ENCODE measurements around the gene MBP.

MBP gene

DNA sequence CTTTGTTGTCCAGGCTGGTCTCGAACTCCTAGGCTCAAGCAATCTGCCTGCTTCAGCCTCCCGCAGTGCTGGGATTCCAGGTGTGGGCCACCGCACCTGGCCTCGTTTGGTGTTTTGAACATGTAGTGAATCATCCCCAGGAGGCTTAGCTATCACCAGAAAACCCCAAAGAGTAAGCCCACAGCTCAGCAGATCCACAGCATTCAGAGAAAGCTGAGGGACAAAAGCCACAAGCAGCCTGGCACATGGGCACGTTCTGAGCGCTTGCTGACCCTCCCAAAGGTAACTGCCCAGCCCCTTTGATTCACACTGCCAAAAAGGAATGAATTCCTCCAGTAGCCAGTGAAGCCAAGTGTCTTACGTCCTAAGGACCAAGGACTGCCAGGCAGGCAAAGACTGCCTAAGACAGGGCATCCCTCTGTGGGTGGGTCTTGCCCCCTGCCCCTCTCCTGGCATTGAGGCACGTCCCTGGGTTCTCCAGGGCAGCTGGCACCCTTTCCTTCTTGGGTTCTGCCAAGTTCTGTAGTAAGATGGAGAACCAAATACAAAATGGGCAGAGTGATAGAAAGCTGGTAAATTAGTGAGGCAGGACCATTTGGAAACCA lies 31.7 kb downstream of the MBP start:
- DNase-seq, result peak; percentile 54 to 56

DNA sequence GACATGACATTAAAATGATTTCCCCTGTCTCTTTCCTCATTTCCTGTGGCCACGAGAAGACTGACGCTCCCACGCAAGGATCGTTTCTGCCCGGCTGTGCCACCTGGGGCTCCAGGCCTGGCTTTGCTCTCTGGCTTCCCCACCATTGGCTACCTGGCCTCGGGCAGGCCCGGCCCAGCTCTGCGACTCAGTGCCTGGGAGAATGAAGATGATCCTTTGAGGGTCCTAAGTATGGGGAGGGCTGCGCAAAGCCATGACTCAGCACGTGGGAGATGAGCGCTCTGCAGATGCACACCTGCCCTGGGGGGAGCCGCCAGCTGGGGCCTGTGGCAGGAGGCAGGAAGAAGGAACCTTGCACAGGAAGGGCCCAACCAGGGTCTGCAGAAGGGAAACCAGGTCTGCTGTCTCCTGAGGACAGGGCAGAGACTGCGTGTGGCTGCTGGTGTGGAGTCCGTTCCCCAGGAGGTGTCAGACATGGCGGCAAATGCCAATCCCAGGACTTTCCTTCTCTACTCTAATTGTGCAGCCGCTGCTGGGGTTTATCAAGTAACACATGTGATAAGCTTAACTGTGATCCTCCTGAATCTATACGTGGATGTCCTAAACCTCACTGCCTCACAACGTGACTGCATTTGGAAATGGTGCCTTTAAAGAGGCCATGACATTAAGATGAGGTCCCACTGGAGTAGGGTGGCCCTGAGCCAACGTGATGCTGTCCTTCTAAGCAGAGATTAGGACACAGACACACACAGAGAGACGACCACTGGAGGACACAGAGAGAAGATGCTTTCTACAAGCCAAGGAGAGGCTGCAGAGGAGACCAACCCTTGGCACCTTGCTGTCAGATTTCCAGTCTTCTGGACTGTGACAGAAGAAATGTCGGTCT lies 32.9 kb downstream of the MBP start:
- DNase-seq, result peak; percentile 47 to 54

DNA sequence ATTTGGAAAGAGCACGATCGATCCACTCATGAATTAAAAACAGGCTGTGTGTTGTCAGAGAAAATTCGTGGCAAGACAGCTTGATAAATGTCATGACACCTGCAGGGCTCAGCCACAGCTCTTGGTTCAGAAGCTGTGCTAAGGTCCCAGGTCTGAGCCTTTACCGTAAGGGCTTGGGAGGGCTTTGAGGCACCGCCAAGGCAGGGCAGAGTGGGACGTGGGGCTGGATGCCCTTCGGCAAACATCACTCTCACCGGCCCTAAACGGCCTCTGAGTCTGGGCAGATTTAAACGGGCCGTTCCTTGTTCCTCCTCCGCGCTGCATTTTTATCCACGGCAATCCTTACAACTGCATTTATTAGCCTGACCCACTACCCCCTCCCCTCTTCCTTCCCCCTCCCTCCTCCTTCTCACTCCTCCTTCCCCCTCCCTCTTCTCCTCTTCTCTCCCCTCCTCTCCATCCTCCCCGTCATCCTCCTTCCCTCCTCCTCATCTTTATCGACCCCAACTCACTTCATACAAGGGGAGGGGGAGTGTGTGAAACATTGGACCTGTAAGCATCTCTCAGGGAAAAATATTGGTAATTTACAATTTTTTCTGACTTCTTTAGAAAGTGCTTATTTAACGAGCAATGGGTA lies 33.9 kb downstream of the MBP start:
- peak in 1 of 2 experiments; percentile 14 for DNase-seq

DNA sequence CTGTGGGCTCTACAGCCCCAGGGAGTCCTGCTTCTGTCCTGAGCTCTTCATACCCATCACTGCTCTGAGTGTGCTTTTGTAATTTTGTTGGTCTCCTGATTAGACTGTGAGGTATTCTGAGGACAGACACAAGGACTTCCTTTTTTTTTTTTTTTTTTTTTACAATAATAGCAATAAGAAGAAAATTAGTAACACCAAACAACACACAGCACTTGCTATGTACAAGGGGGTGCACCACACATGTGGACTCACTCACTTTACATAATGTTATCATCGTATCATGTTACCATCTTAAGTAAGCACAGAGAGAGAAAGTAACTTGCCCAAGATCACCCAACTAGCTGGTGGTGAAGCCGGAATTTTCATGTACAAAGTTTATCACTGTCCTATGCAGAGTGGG lies 34.6 kb downstream of the MBP start:
- DNase-seq, result peak in 1 of 2 experiments; percentile 8

DNA sequence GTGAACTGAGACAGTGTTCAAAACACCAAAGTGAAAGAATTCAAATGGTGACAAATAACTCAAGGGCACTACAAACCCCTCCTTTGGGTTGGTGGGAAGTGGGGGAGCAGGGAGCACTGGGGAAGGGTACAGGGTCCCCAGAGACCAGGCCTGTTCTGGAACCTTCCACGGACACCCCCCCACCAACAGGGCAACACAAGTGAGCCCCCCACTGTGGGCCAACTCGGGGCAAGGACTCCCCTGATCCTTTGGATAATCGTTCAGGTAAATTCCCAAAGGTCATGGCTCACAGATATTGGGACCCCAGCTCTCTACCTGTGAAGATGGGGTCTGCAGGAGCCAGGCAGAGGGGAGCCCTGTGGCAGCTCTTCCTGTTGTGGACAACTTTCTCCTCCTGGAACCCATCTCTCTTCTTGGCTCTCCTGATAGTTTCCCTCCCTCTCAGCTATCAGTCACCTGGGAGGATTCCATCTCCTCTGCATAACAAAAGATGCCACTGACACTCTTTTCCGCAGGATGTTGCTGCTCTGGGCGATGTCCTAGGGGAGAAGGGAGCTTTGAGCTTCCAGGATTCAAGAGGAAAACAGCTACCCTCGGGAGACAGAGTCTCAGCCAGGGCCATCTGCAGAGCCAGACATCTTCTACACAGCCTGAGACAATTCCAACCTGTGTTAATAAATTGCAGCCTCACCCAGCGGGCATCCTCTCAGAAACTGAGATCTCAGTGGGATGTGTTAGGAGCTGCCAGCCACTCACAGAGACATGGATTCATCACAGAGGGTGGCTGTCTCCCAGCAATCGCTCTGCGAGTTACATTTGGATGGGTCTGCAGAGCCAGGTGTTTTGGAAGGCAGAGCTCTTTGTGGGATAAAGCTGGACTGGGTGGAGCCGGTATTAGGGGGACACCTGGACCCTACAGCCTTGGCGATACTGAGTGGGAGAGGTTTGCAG lies 35.4 kb downstream of the MBP start:
- peak in 1 of 2 experiments; percentile 12 for DNase-seq

DNA sequence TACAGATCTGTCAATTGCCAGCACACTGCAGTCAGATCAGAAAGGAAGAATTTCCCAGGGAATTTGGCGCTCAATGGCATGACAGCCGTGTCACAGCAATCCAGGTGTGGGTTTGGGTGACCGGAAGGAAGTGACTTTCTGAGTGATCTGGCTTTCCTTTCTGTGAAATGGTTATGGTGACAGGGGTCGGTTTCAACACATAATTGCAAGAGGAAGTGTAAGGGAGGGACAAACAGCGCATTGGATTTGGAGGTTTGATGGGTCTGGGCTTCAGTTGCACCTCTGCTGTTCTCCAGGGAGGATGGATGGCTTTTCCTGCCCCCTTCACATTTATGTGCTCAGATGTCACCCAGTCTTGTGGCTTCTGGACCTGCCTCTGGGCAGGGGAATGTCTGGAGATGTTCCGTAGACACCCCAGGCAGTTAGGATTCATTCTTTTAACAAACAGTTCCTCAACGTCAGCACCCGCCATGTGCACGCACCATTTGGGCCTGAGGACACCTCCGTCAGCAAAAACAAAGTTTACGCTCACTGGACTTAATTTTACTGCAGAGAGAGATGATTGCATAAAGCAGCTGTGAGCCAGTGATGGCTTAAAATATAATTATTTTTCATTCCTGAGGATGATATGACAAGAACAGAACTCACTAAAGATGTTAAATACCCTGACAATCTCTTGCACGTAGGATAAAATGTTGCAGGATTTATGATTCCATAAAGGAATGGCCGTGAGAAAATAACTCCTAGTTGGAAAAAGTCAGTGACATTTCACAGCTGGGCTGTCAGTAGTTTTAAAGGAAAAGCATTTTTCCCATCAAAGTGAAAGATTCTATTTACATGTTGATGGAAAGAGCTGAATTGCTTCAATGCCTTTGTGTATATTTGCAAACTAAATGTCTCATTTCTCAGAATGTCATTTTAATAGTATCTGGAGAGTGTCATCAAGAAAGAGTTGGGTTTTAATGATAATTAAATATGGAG lies 36.9 kb downstream of the MBP start:
- no peak for DNase-seq

DNA sequence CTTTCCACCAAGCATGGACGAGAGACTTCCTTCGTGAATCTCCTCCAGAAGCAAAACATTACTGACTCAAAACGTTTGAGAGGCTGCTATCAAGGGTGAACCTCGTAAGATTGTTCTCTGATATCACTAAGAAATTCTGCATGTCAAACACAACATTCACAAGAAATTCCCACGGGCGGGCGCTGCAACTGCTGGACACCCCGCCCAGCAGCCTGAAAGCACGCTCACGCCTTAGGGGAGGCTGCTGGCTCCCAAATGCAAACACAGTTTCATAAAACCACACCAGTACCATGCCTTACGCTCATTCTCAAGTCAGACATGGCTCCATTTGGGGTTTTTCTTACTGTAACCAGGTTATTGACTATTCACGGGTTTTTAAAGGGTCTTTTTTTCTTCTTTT lies 39.0 kb downstream of the MBP start:
- no peak for DNase-seq

DNA sequence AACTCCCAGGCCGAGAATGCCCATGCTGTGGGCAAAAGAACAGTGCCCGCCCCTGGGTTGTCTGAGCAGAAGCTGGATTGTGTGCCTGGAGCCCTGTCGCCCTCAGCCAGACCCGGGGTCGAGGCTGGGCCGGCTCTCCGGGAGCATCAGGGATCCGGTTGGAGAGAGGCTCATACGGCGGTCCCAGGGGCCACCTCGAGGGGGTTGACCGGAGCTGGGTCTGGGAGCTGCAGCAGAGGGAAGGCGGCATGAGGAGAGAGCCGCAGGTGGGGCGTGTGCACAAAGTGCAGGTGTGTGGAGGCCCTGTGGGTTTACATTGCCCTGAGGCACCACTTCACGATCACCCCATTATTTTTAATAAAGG lies 39.5 kb downstream of the MBP start:
- no peak for DNase-seq

DNA sequence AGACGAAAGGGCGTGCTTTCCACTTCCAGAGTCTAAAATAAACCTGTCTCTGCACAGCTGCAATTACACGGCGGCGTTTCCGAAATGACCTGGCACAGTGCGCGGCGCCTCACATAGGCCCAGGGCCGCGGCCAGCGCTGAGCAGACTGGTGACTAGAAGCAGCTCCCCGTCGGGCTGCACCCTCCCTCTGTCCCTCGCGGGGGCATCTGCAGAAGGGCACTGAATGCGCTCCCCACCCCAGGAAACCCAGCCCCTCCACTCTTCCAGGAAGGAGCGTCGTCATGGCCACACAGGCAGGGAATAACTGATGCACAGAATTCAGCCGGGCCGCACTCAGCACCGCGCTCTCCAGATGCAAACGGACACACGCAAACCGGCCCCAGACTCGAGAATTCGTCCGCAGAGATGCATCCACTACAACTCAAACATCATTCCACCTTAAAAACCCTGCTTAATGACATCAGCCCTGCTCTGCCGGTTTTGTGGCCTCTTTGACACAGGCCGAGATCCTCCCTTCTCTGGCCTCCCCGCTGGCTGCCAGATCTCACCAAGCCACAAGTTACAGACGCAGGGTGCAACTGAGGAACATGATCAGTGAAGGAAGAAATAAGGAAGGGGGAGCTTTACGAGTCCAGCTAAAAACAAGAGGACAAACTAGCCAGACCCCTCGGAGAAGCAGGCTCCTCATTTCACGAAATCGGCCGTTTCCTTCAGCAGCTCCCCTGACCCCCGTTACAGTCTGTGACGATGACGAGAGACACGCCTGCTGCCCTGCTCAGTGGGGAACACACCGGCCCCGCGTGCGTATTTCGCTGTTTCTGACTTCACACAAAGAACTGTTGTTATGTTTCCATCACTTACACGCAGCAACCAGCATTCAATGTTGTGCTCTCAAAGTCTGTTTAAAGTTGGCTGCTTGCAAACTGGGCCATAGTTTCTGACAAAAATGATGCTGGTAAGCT lies 40.2 kb downstream of the MBP start:
- no peak for DNase-seq

DNA sequence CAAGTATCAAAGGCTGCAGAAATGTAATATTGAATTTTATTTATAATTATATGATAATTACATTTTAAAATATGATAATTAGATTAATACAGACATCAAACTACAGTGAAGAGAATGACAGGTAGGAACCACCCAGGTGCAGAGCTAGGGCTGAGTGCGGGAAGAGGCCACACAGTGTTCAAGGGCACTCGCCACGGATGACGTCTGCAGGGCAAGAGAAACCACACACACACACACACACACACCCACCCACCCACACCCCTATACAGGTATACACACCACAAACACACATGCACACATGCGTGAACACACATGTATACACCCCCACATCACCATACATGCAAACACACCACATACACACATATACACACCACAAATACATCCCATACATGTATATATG lies 41.2 kb downstream of the MBP start:
- no peak for DNase-seq

DNA sequence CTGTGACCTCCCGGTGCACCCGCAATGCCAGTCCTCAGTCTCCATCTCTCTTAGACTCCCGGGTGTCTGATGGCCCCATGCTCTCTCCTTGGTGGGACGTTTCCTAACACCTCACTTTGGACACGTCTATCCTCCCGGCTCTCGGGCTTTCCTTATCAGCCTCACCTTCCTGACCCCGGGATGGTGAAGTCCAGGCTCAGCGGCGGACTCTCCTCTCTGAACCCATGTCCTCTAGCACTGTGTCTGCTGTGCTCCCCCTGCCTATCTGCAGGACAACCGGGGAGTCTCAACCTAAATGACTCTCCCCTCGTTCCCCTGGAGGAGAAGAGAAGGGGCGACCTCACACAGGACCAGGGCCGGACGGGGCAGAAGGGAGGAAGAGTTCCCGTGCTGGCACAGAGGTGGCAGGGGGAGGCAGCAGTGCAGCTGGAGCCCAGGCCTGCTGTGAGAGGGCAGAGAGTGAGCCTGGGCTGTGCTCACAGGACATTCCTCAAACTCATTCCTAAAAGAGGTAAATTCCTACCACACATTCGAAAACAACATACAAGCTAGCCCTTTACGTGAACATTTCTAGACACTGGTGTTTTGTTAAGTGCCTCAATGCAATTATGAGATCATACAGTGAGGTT lies 41.9 kb downstream of the MBP start:
- no peak for DNase-seq

DNA sequence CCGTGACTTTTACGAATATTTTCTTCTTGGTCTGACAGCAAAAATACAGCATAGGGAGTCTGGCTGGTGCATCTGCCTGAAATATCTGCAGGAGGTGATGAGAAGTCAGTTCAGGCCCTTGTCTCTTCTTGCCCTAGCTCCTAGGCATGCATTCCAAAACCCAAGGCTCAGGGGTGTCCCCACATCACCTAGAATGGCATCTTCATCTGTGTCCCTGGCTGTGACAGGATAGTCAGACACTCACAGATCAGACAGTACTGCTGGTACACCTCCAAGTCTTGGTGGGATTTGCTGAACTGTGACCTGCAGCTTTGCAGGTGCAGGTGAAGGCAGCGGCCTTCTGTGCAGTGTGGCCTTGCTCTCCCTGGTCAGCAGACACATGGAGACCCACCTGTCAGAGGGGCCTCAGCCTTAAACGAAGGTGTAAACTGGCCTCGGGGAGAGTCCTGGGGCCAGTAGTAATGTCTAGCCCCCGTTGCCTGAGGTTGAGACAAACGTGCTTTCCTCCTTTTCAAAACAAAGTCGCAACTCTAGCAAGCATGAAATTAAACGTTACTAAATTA lies 42.8 kb downstream of the MBP start:
- no peak for DNase-seq

DNA sequence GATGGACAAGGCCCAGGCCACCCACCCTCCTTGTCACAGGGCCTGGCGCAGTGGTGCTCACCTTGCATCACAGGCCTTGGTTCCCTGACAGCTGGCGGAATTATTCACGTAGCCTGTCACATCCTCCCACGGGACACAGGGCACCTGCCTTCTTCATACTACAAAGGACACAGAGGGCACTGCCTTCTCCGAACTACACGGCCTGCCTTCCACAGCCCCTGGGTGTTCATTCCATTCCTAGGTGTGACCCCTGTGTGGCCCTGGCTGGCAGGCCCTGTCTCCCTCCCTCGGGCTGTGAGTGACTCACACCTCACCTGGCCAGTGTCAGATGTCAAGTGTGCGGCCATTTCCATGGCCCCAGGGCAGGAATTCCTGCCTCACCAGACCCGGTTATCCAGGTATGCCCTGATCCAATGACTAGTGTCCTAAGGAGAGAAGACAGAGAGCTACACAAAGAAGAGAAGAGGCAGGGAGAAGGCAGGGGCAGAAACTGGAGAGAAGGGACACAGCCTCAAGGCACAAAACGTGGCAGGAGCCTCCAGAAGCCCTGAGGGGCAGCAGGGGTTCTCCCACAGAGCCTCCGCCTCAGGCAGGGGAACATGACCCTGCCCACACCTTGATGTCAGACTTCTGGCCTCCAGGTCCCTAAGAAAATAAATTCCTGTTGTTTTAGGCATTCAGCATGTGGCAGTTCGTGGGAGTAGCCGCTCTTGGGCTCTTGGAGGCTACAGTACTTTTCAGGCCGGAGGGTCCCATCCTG lies 43.4 kb downstream of the MBP start:
- DNase-seq, result no peak

DNA sequence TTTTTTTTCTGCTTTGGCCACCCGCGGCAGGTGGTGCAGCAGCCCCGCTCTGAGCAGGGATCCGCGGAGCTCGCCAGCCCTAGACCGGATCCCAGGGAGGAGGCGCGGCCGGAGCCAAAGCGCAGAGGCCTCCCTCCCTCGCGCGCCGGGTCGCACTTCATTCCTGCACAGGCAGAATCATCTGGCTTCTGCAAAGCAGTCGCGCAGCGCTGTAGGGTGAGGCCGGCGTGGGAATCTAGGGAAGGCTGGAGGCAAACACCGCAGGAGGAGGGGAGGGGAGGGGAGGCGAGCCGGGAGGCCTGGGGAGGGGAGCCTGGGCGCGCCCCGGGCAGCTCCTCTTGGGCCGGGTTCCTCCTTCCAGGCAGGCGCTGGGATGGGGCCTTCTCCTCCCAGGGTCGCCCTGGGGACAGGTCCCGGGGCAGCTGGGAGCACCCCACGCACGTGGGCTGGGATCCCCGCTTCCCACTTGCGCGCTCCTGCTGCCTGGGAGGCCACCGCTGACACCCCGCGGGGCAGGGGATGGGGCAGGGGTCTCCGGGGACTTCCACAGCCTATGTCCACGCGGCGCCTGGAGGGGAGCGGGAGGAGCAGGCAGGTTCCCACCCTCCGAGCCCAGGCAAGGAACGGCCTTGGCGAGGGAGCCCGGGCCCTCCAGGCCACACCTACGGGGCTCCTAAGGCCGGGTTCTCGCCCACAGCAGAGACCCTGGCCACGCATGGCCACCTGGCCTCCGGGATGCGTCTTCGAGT lies 45.0 kb downstream of the MBP start:
- DNase-seq, result peak in 1 of 2 experiments; percentile 3

DNA sequence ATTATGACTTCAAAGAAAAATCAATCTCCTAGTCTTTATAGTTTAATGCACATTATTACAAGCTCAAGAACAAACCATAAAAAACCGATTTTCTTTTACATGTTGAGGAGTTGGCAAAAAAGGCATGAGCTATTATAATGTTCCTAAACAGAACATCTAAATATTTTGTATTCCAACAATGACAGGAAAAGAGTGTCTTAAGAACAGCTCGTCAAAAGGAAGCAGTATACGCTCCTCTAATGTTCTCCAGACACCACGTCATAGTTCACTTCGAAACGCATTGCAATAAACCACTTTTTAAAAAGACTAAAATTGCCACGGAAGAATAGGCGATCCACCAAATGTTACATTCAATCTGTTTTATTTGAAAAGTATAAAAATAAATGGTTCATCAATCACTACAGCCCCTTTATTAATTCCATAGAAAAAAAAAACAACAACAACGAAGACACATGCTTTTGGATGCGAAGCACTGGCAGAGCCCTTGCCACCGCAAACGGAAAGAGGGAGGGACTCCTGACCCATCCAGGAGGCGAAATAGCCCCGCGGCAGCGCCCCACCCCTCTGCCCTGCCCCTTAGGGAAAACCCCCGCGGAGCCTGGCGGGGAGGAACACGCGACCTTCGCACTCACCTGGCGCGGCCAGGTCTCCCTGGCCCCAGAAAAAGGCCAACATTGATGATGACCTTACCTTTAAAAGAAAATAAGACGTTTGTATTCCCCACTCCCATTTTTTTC lies 45.8 kb downstream of the MBP start:
- peak in 1 of 2 experiments; percentile 2 for DNase-seq

DNA sequence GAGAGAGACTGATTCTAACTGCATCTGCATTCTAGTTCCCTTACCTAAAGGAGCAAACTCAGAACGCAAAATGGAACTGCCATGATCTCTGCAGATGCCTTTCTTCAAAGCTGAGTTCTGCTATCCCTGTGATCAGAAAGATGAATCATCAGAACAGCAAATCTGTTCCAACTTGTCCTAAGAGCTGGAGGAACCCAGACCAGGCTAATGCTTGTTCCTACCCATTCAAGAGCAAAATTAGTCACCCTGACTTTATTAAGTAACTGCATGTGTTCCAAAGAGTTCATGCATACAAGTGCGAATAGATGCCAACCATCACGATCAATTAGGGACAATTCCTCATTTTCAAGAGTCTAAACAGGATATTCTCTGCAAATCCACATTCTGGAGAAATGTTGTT lies 46.5 kb downstream of the MBP start:
- no peak for DNase-seq

DNA sequence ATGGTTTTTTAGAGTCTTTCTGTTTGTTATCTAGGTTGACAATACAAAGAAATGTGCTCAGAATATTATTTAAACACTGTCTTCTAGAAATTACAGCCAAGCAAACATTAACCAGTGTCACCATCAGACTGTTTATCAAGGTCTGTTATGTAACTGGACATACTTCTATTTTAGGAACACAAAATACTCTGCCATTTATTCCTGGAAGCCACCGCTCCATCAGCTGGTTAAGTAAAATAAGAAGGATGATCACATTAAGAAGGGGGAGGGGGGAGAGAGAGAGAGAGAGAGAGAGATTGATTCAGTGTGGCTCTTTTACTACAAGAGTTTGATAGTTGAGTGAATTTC lies 47.9 kb downstream of the MBP start:
- DNase-seq, result no peak

All from activated T-cell treated with anti-CD3 and anti-CD28 coated beads, Interleukin-2, amount 50 U/mL, for 48 hours (primary cell).